HG02943 (cell line): ENCODE data around the gene SLC1A3.
A peak's percentile ranks its signal among the peaks of the same experiment; 100 is the strongest.

Source experiments
- ATAC-seq: cut with Tn5 transposase; IDR thresholded peaks from one replicate; pipeline ENCODE4 v1.9.1; 2021; ENCODE audit warnings: mild to moderate bottlenecking, low read depth, moderate library complexity; ENCODE audit not compliant: unreplicated experiment

The SLC1A3 gene

DNA sequence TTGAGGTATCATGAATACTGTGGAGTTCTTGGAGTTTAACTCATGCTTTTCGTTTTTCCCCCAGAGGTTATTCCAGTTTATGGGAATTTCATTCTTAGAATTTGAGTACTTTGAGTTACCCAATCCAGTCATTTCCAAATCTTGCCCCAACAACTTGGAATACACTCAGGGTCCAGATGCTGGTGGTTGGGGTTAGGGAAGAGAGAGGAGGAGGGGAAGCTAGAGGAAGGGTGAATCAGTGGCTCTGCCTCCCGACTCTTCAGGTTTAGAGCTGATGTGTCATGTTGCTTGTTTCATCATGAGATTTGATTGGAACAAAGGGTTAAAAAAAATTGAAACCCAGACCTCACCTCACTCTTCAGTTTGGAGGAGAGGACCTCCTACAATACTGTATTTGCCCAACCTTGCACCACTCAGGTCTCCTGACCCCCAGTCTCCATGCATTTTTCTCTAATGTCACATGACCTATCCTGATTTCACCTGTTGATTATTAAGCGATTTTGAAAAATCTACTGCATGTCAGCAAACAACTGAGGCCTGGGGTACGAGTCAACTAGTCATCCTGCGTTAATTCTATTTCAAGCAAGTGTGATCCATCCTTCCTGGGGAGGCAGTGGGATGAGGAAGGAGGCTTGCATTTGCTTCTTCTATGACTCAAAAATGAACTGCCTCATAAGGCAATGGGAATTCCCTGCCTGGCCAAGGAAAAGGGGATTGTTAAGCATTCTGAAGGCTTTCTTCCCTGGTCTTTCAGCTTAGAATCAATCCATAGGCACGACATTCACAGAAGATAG is 6.2 kb upstream of the SLC1A3 start:
- ATAC-seq: no peak

DNA sequence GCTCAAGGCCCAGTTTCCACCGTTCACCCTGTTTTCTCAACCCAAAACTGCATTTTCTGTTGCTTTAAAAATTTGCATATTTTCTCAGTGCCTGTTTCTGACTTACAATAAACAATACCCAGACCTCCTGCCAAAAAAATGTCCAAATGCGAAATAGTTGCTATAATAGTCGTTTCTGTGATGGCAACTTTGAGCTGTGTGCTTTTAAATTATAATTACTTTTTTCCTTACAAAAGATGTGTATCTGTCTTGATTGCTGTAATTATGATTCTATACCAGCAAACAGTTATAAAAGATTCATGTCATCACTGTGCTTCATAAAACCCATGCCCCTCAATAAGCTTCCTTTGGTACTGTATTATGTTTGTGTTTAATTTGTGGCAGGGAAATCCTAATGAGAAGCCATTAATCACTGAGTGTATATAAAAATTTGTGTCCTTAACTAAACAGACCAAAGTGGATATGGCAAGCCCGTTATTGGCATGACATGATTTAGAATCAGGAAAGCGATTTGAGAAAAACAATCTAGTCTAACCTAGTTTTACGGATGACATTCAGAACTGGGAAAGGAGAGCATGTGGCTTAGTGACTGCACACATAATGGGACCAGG is 5.4 kb upstream of the SLC1A3 start:
- ATAC-seq: no peak

DNA sequence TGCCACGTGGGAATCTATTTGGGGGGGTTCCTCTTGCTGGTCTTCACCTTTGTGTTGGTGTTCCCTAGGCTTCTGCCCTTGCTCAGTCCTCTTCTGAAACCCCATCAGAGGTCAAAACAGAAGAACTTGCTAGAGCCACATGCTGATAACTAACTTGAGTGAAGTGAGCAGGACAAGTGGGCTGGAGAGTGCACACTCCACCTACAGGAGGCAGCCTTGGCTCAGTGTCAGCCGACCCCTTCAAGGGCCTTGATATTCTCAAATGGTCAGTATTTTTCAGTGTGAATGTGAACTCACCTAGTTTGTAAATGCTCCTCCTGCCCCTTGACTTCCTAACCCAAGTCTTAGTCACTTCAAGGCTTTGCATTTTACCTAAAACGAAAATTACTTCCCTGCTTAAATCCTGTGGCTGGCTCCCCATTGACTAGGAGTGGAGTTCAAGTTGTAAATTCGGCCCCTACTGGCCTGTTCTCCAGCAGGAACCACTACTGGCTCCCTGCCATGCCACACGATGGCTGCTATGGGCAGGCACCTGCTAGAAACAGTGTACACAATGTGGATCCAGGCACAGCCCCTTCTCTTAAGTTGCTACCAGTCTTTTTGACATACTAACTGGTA is 3.6 kb upstream of the SLC1A3 start:
- no peak for ATAC-seq

DNA sequence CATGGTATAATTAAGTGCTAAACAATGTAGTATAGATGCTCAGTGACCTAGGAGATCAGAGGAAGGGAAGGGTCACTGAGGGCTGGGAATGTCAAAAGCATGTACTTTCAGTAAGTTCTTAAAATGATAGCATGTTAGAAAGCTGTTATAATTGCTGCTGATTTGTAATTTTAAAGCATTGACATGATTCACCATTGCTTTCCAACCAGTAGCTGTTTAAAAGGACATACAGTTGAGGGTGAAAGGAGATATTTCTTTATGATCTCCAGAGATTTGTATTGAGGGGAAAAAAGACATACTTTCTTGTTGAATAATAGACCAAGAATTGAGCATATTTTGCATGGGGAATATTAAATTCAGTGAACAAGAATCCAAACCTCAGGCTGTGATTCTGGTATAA is 1.2 kb upstream of the SLC1A3 start:
- ATAC-seq: no peak

DNA sequence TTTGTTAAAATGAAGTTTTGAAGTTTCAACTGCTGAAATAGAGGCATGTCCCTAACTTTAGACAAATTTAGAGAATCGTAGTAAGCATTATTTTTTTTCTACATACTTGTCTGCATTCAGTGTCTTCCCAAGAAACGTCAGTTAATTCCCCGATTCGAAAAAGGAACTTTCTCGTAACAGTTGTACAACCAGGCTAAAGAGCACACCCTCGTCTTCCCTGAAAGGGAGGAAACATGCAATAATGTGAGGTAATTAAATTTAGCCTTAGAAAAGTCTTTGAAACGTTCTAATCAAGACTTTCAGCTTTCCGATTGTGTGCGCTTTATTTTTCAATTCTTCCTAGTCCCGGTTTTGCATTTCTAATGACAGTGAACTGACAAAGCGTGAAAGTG is 374 bp upstream of the SLC1A3 start:
- ATAC-seq: peak; percentile 34

DNA sequence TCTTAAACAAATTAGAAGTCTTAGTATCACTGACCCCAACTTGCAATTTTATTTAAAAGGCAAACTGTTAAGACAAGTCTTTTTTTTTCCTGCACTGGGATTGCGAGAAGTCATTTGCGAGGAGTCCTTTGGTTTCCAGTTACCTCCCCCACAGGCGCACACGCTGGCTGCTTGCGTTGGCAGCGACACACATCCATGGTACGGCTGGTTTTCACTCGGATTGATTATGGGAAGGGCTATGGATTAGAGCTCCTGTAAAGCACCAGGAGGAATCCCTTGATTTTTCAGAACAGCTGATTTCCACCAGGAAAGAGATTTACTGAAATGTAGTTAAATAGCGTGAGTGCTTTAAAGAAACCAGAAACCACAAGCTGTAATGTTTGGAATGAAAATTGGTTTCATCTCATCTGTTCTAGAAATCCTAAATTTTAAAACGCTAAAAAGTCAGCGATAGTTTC is 737 bp downstream of the SLC1A3 start:
- no peak for ATAC-seq

DNA sequence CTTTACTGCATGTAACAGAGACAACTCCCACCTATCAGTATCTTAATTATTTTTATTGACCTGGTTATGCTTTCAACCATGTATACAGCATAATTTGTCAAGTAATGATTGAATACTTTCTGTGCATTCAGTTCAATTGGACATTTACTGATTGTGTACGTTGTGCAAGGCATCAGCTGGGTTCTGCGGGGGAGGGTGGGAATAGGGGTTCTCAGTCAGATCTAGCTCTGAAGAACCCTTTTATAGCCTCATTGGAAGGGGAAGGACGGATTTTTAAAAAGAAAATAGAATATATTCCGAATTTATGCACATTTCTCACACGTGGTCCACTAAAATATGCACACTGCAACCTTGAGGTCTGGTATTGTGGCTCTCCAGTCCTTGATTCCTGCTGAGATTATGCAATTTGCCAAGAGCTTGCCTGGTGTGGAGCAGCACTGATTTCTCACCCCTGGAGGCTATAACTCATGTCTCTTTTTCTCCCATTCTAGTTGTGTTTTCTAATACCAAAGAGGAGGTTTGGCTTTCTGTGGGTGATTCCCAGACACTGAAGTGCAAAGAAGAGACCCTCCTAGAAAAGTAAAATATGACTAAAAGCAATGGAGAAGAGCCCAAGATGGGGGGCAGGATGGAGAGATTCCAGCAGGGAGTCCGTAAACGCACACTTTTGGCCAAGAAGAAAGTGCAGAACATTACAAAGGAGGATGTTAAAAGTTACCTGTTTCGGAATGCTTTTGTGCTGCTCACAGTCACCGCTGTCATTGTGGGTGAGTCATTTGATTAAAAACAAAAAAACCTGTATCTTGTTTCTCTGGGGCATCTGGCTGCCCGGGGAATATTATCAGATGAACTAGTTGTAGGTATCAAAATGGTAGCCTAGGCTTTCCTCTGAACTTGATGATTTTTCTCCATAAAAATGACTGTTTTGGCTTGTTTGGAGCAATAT is 1.7 kb downstream of the SLC1A3 start:
- no peak for ATAC-seq

DNA sequence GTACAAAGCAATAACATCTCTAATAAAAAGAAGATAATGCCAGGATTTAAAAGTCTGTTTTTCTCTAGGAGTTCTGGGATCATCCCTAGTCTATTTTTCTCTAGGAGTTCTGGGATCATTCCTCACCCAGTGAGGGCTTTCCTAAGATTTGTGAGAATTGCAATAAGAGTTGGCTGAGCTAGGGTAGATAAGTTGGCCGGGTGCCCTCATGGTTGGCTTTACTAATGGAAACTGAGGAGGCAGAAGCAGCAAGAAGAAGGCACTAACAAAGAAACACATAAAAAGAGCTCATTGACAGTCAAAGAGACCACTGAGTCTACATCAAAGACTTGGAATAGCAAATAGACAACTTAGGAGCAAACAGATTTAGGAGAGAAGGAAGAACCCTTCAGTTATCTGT is 4.2 kb downstream of the SLC1A3 start:
- no peak for ATAC-seq

DNA sequence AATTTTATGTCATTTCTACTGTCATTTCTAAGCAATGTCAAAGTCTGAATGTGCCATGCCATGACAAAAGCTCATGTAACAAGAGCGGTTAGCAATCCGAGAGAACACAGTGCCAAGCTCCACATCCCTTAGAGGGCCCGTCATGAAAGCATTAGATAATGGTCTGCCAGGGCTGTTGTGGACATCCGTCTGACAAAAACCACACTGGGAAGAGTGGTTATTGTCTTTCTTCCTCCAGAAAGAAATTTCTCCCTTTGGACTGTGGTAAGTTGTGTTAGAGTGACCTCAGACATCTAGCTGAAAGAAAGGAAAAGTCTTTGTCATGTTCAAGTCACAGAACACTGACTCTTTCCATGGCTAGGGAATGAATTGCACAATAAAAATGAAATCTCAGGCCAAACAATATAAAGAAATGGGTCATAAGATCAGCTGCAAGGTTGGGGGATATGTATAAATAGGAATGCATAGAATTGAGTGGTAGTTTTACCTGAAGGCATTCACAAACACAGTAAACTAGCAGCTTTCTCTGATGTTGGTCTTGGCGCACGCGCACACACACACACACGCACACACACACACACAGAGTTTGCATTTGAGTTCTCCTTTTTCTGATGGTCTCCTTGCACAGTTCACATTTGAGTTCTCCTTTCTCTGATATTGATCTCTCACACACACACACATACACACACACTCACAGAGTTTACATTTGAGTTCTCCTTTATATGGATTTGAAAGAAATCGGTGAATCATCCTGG is 5.3 kb downstream of the SLC1A3 start:
- ATAC-seq: no peak

DNA sequence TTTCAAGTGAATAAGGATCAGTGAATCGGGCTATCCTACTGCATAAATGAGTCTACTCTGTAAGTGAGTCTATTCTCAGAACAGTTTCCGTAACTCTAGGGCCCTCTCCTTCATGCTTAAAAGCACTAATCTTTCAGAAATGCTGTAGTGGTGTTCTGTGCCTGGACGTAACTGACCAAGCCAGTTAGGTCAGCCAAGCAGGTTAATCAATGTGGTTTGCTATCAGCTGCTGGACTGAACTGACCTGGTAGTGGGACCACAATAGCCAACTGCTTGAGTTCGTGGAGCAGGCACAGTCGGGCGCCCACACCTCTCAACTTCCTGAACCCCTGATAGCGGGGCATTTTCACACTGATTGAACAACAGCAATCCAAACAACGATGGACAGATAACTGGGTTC is 6.8 kb downstream of the SLC1A3 start:
- ATAC-seq: no peak

DNA sequence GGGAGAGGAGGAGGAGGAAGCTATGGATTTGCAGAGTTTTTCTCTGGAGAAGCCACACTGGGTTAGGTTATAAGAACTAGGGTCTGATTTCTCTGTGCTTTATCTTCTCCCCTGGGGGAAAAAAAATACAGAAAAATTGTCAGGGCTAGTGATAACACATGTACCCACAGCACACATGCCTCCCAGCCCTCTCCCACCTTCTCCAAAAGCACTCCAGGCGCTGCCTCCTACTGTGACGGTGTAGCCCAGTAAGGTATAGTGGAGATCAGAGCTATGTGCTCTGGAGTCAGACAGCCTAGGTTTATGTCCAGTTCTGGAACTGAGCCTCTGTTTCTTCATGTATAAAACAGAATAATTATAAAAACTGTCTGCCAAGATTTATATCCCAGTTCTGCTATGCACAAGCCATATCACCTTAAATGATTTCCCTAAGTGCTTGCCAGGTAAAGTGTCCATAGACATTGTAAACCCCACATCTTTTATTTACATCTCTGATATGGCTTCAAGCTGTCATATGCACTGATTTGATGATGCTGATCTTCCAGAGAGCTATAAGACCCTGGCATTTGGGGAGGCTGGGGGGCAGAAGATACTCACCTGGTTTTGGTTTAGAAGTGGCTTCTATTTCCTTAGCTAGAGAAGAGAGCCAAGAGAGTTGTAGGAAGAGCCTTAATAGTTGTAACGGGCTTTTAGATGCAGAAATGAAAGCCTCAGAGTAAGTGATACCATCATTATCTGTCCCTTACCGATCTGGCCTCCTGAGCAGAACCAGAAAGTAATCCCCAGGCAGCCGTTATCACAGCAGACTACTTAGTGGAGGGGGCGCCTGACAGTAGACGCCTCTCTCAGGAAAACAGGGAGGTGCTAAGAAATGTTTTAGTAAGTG is 7.6 kb downstream of the SLC1A3 start:
- ATAC-seq: no peak

DNA sequence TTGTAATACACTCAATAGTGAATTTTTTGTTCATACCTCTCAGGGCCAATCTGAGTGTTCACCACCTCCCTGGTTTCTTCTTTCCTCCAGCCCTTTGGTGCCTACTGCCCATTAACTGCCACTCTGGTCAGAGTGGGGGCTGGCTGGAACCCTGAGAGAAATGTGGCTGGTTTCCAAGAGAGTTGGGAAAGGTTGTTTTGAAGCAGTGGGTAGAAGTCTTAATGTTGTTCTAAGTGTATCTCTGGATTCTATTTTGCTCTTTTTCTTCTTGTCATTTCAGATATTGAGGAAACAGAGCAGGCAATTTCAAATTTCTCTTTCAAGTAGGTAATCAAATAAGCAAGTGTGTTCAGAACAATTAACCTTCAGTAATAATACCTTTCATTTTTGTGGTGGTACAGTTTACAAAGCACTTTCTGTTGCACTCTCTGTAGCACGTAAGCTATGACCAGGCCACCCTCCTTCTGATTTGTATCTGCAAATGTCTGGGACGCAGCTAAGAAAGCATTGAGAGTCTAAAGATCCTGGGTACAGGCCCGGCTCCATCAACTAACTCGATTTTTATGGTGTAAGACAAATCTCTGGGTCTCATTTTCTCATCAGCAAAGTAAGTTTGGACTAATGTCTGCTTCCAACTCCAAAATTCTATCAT is 8.4 kb downstream of the SLC1A3 start:
- ATAC-seq: no peak

DNA sequence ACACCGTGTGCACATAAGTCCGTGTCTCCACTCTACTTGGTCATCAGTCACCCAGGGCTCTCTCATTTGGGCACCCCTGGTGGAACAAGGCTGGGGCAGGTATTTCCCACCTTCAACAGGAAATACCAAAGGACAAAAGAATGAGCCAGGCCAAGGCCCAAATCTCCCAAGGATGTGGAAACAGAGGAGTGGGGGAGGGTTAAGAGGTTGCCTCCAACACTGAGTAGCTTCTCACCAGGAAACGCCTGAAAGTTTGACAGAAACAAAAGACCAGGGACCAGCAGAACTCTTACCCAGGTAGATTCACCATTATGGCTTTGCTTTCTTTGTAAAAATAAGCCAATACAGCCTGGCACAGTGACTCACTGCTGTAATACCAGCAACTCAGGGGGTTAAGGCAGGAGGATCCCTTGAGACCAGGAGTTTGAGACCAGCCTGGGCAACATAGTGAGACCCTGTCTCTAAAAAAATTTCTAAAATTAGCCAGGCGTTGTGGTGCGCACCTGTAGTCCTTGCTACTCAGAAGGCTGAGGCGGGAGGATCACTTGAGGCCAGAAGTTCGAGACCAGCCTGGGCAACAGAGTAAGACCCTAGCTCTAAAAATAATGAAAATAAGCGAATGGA is 12.7 kb downstream of the SLC1A3 start:
- no peak for ATAC-seq

DNA sequence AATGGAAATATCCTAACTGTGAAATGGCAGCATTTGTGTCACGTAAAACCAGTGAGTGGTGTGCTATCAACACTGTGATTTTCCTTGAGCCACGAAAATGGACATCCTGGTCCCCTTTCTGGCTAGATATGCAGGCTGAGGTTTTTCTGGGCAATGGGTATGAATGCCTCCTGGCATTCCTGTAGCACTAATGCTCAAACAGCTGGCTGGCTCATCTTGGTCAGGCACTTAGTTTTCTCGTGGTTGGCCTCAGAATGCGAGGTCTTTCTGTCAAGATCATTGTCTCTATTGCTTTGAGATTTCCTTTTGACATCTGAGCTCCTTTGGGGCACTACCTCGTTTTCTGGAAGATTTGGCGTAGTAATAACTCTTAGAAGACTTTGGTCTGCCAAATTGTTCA is 15.6 kb downstream of the SLC1A3 start:
- ATAC-seq: no peak

DNA sequence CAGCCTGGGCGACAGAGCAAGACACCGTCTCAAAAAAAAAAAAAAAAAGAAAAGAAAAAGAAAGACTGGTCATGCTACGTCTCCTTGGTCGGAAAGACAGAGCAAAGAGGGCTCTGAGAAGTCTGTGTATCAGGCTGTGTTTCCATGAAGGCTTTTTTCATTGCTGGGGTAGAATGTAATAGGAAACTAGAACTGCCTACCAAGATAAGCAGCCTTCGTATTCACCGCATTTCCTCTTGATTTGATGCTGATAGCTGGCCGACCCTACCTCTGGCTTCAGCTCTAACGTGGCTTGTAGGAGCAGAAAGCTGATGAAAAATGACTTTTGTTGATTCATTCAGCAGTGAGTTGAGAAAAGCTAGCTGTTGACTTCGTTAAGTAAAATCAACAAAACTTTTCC is 17.4 kb downstream of the SLC1A3 start:
- ATAC-seq: no peak

DNA sequence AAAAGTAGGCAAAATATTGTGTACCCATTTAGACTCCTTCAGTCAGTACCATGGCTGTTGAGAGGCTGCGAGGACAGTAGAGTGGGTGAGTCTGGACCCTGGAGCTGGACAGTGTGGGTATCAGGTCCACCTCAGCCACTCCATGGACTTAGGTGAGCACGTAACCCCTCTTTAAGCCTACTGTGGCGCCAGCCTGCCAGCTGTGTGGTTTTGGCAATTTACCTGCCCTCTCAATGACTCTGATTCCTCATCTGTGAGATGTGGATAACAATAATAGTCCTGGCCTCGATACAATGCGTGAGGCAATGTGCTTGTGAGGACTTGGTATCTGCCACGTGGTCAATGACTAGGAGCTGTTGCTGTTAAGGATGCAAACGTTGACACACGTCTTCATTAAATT is 17.9 kb downstream of the SLC1A3 start:
- no peak for ATAC-seq

DNA sequence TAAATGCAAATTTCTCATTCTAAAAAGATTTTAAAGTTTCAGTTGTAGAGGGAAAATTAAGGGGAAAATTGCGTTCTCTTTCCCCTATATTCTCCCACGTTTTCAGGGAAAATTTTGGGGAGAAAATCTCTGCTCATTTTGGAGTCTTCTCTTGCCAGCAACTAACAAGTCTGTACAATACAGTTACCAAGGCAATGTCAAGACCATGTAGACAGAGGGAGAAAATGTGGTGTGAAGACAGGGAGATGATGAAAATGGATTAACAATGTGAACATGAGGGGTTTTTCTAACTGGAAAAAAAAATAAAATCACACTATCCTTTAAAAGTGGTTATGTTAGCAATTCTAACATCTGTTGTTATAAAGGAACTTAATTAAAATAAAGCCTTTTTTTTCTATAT is 22.3 kb downstream of the SLC1A3 start:
- no peak for ATAC-seq

DNA sequence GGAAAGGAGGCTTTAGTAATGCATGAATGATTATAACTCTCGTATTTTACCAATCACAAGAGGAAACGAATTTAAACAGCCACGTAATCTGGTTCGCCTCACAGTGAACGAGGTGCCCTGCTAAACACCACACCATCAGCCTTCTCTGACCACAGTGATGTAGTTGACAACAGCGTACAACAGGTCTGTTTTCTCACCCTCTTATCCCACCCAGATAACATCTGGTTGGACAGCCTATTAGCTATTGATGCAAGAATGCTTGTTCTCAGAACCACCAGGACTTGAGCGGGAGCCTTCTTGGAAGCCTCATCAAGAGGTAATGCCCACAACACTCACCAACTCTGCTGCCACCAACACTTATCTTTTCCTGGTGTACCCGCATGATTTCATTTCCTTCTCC is 23.3 kb downstream of the SLC1A3 start:
- ATAC-seq: no peak
